HepG2 (cell line): Measurements from ENCODE around the gene CBX2.
A peak's percentile ranks its signal among the peaks of the same experiment; 100 is the strongest.

Experiments used
- CTCF ChIP-seq: sonication (generic); formaldehyde crosslinking; IDR thresholded peaks from 2 replicates; pipeline ENCODE4 v1.5.0; 2020; ENCODE audit warnings: mild to moderate bottlenecking, missing genetic modification reagents, moderate library complexity
- HMG20A ChIP-seq: IDR thresholded peaks from 2 replicates; pipeline ENCODE4 v1.6.1; 2016; ENCODE audit warnings: borderline replicate concordance
- JUNB ChIP-seq: sonication (generic); formaldehyde crosslinking; IDR thresholded peaks from 2 replicates; pipeline ENCODE4 v1.8.0; 2022; ENCODE audit warnings: missing genetic modification reagents, mild to moderate bottlenecking, borderline replicate concordance
- NCOA1 ChIP-seq: sonication (generic); formaldehyde crosslinking; IDR thresholded peaks from 2 replicates; pipeline ENCODE4 v1.9.0; 2021; ENCODE audit warnings: missing genetic modification reagents
- TMF1 ChIP-seq: sonication (generic); formaldehyde crosslinking; IDR thresholded peaks from 2 replicates; pipeline ENCODE4 v1.8.1; 2022; ENCODE audit warnings: low read depth, missing genetic modification reagents

- TF ChIP-seq JUNB (CRISPR knock-in tag): no peak
- peak; percentile 68; the same call in 1 of the 2 replicates for TF ChIP-seq NCOA1 (CRISPR knock-in tag)
- no peak for TF ChIP-seq CTCF
- TF ChIP-seq TMF1: no peak; the same call in 1 of the 2 replicates
- TF ChIP-seq HMG20A (CRISPR knock-in tag): 0 out of 2 replicates have a peak, but pooled peaks have one; percentile 29
These were observed 26.3 kb downstream of the CBX2 start for GRCh38 chr17:79803997-79804855.
